OCI-M2 (cell line): Measurements from ENCODE around the gene SAMD4A.

Experiments used
- DNase-seq: peaks from one replicate; lab custom pipeline; 2025; ENCODE audit not compliant: unreplicated experiment; lab: John Stamatoyannopoulos, UW

The SAMD4A gene

GRCh38 chr14:54565785-54566409 lies 1.0 kb upstream of the SAMD4A start:
- DNase-seq, result no peak

- no peak for DNase-seq
Observed at GRCh38 chr14:54567224-54567638, 303 bp downstream of the SAMD4A start.

- no peak for DNase-seq
Observed at GRCh38 chr14:54567639-54568561, 972 bp downstream of the SAMD4A start.

- DNase-seq, result no peak
Observed at GRCh38 chr14:54568821-54569595, 2.1 kb downstream of the SAMD4A start.

- DNase-seq, result no peak
Observed at GRCh38 chr14:54570047-54570446, 3.1 kb downstream of the SAMD4A start.

- no peak for DNase-seq
Observed at GRCh38 chr14:54570631-54571415, 3.9 kb downstream of the SAMD4A start.

GRCh38 chr14:54572316-54572715 lies 5.4 kb downstream of the SAMD4A start:
- no peak for DNase-seq

- no peak for DNase-seq
Observed at GRCh38 chr14:54574528-54574927, 7.6 kb downstream of the SAMD4A start.

GRCh38 chr14:54577494-54577893 lies 10.6 kb downstream of the SAMD4A start:
- no peak for DNase-seq

- no peak for DNase-seq
Observed at GRCh38 chr14:54577977-54578376, 11.0 kb downstream of the SAMD4A start.

- DNase-seq, result no peak
Observed at GRCh38 chr14:54579621-54580020, 12.7 kb downstream of the SAMD4A start.

GRCh38 chr14:54580933-54581332 lies 14.0 kb downstream of the SAMD4A start:
- DNase-seq, result no peak

GRCh38 chr14:54582334-54582733 lies 15.4 kb downstream of the SAMD4A start:
- no peak for DNase-seq

- no peak for DNase-seq
Observed at GRCh38 chr14:54584097-54584496, 17.2 kb downstream of the SAMD4A start.

- no peak for DNase-seq
Observed at GRCh38 chr14:54585214-54585613, 18.3 kb downstream of the SAMD4A start.

- no peak for DNase-seq
Observed at GRCh38 chr14:54589076-54589475, 22.1 kb downstream of the SAMD4A start.

- DNase-seq, result no peak
Observed at GRCh38 chr14:54589843-54590242, 22.9 kb downstream of the SAMD4A start.

- DNase-seq, result no peak
Observed at GRCh38 chr14:54590481-54590880, 23.6 kb downstream of the SAMD4A start.

- DNase-seq, result no peak
Observed at GRCh38 chr14:54591461-54591860, 24.5 kb downstream of the SAMD4A start.

- no peak for DNase-seq
Observed at GRCh38 chr14:54591866-54592265, 24.9 kb downstream of the SAMD4A start.

- no peak for DNase-seq
Observed at GRCh38 chr14:54593860-54594259, 26.9 kb downstream of the SAMD4A start.
